GM18520 (cell line): ENCODE measurements around the gene TTC7B.

Source experiments
- ATAC-seq: cut with Tn5 transposase; IDR thresholded peaks from one replicate; pipeline ENCODE4 v1.9.1; 2021; ENCODE audit not compliant: unreplicated experiment

Gene TTC7B

DNA sequence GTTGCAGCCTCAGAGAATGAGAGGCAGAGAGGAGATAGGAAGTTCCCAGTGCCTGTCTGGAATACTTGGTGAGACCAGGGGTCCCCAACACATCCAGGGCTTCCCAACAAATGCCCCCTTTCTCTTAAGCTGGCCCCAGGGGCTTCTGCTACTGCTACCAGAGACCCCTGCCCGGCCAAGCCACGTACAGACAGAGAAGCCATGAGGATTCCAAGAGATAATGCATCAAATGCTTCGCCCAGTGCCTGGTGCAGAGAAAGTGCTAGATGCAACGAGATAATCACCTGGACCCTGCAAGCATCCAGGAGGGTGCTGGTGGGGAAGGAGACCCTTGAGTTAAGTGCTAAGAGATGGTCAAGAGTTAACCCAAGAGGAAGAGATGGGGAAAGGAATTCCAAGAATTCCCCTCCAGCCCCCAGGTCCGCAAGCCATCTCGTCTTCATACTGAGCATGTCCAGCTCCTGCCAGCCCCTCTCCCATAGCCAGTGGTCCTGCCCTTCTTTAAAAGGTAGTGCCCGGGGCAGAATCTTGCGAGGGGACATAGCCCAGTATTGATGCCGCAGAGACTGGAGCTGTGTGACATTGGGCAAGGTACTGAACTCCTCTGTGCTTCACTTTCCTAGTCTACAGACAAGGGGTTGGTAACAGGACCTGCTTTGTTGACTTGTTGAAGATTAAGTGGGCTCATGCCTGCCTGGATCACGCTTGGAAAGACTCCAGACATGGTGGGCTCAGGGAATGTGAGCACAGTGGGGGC is 316.1 kb downstream of the TTC7B start:
- ATAC-seq = no peak

- no peak for ATAC-seq
These were observed 317.1 kb downstream of the TTC7B start for GRCh38 chr14:90499121-90499520.

DNA sequence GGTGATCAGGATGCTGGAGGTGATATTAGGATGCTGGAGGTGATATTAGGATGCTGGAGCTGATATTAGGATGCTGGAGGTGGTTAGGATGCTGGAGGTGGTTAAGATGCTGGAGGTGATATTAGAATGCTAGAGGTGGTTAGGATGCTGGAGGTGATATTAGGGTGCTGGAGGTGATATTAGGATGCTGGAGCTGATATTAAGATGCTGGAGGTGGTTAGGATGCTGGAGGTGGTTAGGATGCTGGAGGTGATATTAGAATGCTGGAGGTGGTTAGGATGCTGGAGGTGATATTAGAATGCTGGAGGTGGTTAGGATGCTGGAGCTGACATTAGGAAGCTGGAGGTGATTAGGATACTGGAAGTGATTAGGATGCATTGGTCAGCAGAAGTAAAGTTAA is 318.0 kb downstream of the TTC7B start:
- ATAC-seq = no peak

- no peak for ATAC-seq
These were observed 319.9 kb downstream of the TTC7B start for GRCh38 chr14:90496379-90496778.

DNA sequence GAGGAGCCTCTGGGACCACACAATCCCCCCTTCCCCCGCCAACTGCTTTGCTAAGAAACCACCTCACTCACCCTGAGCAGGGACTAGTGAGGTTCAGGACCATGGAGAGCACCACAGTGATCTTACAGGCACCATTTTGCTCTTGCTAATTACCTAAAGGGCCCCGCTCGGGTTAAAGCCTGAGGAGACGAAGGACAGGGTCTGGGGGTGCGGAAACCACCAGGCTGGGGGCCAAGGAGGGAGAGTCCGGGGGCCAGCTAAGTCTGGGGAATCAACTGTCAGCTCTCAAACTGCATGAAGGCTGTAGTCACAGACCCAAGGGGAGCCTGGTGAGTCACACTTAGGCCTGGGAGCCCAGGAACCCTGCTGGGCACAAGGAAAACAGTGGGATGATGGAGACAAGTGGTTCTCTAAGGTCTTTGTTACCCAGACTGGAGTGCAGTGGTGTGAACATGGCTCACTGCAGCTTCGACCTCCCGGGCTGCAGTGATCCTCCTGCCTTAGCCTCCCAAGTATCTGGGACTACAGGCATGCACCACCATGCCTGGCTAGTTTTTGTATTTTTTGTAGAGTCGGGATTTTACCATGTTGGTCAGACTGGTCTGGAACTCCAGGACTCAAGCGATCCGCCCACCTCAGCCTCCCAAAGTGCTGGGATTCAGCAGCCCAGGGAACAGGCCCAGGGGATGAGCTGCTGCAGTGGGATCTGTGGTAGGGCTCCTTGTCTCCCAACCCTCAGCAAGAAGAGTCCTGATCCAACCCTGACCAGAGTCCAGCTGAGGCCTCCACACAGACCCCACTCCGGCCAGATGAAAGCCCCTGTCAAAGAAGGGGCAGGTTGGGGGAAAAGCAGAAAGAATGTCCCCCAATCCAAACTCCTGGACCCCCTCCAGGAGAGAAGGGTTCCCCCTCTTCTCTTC is 320.6 kb downstream of the TTC7B start:
- no peak for ATAC-seq

DNA sequence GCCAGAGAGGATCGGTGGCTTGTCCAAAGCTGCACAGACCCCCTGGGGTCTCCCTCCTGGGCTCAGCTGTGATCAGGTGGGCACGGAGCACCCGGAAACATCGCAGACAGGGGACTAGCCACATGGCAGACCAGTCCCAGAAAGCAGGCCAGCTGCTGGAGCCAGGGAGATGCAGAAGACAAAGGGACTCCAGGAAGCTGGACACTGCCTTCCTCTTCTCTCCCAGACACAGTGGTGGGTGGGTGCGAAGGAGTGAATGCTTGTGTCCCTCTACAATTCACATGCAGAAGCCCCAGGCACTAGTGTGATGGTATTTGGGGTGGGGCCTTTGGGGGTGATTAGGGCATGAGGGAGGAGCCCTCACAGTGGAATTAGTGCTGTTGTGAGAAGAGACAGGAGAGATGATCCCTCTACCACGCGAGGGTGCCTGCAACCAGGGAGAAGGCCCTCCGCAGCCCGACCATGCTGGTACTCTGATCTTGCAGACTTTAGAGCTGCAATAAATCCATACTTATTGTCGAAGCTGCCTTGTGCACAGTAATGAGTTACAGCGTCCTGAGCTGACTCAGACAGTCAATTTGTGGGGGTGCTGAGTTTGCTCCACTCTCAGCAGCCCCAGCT is 324.2 kb downstream of the TTC7B start:
- ATAC-seq = no peak

- ATAC-seq = no peak
These were observed 324.9 kb downstream of the TTC7B start for GRCh38 chr14:90491221-90491885.

DNA sequence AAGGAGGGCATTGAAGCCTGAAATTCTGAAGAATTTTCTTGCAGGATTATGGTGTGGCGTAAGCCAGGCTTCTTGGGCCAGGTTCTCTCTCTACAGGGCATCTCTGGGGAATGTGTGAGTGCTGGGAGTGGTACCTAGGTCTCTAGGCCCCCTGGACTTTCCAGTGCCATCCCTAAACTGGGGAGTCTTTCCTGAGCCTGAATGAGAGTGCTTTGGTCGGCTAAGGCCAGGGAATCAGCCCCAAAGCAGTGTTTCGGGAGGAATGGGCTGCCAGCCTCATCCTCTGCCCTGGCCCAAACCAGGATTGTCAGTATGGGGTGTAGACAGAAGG is 325.5 kb downstream of the TTC7B start:
- ATAC-seq = no peak

- no peak for ATAC-seq
These were observed 326.1 kb downstream of the TTC7B start for GRCh38 chr14:90489916-90490719.

- ATAC-seq = no peak
These were observed 326.9 kb downstream of the TTC7B start for GRCh38 chr14:90489306-90489705.

DNA sequence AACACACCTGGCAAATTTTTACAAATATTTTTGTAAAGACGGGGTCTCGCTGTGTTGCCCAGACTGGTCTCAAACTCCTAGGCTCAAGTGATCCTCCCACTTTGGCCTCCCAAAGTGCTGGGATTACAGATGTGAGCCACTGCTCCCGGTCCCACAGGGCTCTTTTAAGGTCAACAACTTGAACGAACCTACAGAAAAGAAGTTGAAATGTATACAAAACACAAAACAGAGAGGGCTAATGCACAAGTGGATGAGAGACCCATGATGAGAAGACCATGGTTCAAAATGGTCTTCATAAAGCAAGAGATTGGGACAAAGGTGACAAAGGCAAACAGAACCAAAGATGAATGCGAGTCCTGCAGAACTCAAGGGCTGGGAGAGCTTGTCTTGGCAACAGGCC is 328.0 kb downstream of the TTC7B start:
- ATAC-seq = no peak

- no peak for ATAC-seq
These were observed 328.8 kb downstream of the TTC7B start for GRCh38 chr14:90487462-90487861.

GRCh38 chr14:90487031-90487430 is 329.2 kb downstream of the TTC7B start:
- no peak for ATAC-seq

DNA sequence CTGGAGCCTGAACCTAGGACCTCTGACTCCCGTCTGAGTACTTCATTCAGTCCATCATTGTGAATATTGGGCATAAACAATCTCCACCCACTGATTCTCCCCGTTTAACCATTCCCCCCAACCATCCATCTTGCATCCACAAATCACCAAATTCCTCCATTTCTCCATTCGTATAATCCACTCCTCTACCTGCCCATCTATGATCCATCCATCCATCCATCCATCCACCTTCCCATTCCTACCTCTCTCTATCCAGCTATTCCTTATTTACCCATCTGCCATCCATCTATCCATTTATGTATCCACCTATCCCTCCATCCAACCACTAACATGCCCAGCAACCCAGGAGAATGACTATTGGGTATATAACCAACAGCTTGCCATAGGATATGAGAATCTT is 331.9 kb downstream of the TTC7B start:
- no peak for ATAC-seq

DNA sequence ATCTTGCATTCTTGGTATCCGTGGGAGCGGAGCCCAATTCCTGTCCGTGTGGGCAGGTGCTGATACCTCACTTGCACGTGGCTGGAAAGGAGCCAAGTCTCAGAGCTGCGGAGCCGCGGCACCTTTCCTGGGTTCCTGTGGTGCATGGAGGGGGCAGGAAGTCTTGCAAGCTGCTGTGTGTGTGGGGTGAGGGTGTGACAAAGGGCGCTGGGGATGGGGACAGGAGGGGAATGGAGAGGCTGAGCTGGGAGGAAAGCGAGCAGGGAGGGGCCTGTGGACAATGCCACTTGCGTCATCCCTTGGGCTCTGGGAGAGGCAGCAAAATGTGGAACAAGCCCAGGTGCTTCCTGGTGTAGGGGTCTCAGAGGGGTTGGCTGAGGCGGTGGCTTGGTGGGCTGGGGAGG is 332.7 kb downstream of the TTC7B start:
- no peak for ATAC-seq

GRCh38 chr14:90483117-90483516 is 333.1 kb downstream of the TTC7B start:
- ATAC-seq = no peak

- no peak for ATAC-seq
These were observed 340.9 kb downstream of the TTC7B start for GRCh38 chr14:90475298-90475697.
